ENCODE data around the gene ELAC2.

DNA sequence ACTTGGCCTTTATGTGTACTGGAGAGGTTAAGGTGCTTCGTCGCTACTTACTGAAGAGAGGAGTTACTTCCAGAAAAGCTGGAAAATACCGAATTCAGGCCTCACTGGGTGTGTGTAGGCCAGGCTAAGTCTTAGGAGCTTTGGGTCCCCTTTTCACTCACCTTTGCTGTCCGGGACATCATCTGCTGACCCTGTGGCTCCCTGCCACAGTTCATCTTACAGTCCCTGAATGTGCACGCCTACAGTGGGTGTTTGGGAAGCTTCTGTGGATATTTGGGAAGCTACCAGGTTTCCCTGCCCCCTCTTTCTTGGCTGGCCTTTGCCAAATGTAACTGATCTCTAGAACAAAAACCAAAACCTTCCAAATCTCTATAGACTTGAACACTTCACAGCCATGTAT, 51.4 kb downstream of the ELAC2 start:
- TF ChIP-seq YY1 (IDR thresholded peaks at IDR 0.05; ENCODE audit: insufficient read depth, insufficient read length) (no peak), ZNF274 (IDR thresholded peaks at IDR 0.05; ENCODE audit: low read depth, low read length) (no peak), SUZ12 (IDR thresholded peaks at IDR 0.05; ENCODE audit: extremely low read depth, insufficient read depth, insufficient read length) (no peak)

Measured in NT2/D1 (cell line).